PFSK-1 (cell line): ENCODE results near the gene CCN6.

ENCODE experiments used
- POLR2AphosphoS5 ChIP-seq: IDR thresholded peaks from 2 replicates; pipeline ENCODE4 v1.6.1; 2012; ENCODE audit warnings: low read depth, mild to moderate bottlenecking, control low read depth, low read length, moderate library complexity
- TAF1 ChIP-seq: IDR thresholded peaks from 2 replicates; pipeline ENCODE4 v1.6.1; 2012; ENCODE audit warnings: low read length, control low read depth, borderline replicate concordance; ENCODE audit not compliant: insufficient read depth

- no peak for TF ChIP-seq POLR2AphosphoS5
- no peak for TF ChIP-seq TAF1
Measured at GRCh38 chr6:112114577-112115223, 60.8 kb downstream of the CCN6 start.
